CD14-positive monocyte (primary cell): ENCODE data around the gene APOE. TPM values are rescaled to one million over a fixed set of nuclear protein-coding genes. Genes with fewer than 3 reads are reported as not detected.

Source experiments
- DNase-seq, 3 donors: peaks; one replicate each; pipeline ENCODE4 v3.0.0-alpha.2; 2011 to 2022
- H2AFZ ChIP-seq: 2 replicates; pipeline ENCODE4 v1.6.0; 2012; ENCODE audit warnings: mild to moderate bottlenecking, low read depth, low read length, inconsistent platforms; ENCODE audit not compliant: insufficient read depth, poor library complexity, severe bottlenecking
- H3K27ac ChIP-seq, 2 donors: 1 replicate in 1 of 2; 2 replicates in 1 of 2; pipeline ENCODE4 v1.5.1; 2012 to 2013; ENCODE audit warnings: low read length in 2 of 2, control low read depth in 1 of 2, inconsistent platforms in 1 of 2, low read depth in 1 of 2, mild to moderate bottlenecking in 1 of 2
- H3K27me3 ChIP-seq, 2 donors: one replicate each; pipeline versions ENCODE4 v1.6.0 to v1.6.1; 2011 to 2013; ENCODE audit warnings: low read length in 2 of 2; ENCODE audit not compliant: control insufficient read depth in 2 of 2, insufficient read depth in 2 of 2
- H3K36me3 ChIP-seq, 2 donors: replicated peaks in 1 of 2; 1 replicate in 1 of 2; 2 replicates in 1 of 2; pipeline versions ENCODE4 v1.5.1 to v1.6.1; 2012 to 2013; ENCODE audit warnings: low read length in 2 of 2, control low read depth in 1 of 2, inconsistent platforms in 1 of 2, mild to moderate bottlenecking in 1 of 2; ENCODE audit not compliant: insufficient read depth in 2 of 2, control insufficient read depth in 1 of 2
- H3K4me1 ChIP-seq, 2 donors: 1 replicate in 1 of 2; 2 replicates in 1 of 2; pipeline versions ENCODE4 v1.5.1 to v1.6.1; 2012 to 2013; ENCODE audit warnings: low read length in 2 of 2, control low read depth in 1 of 2, inconsistent platforms in 1 of 2, mild to moderate bottlenecking in 1 of 2, moderate library complexity in 1 of 2; ENCODE audit not compliant: insufficient read depth in 2 of 2, control insufficient read depth in 1 of 2
- H3K4me2 ChIP-seq: replicated peaks from 2 replicates; pipeline ENCODE3; 2012; ENCODE audit warnings: low read length, moderate library complexity, mild to moderate bottlenecking; ENCODE audit not compliant: poor library complexity, severe bottlenecking; ENCODE audit errors: extremely low read depth
- H3K4me3 ChIP-seq, 3 experiments: fragments of 200-600 bp in 1 of 3; sonication (generic) in 1 of 3; replicated peaks in 1 of 3; 1 replicate in 2 of 3; 2 replicates in 1 of 3; pipeline ENCODE4 v1.5.1; 2011 to 2013; ENCODE audit warnings: low read length in 3 of 3, mild to moderate bottlenecking in 3 of 3, control low read depth in 2 of 3, low read depth in 2 of 3, inconsistent platforms in 1 of 3, moderate library complexity in 1 of 3
- H3K79me2 ChIP-seq: 2 replicates; pipeline ENCODE4 v1.6.0; 2012; ENCODE audit warnings: mild to moderate bottlenecking, control low read depth, inconsistent platforms, low read length, moderate library complexity; ENCODE audit not compliant: insufficient read depth
- H3K9ac ChIP-seq: 2 replicates; pipeline ENCODE4 v1.6.0; 2017; ENCODE audit warnings: low read length, mild to moderate bottlenecking; ENCODE audit not compliant: insufficient read depth, poor library complexity, severe bottlenecking
- H3K9me3 ChIP-seq, 2 donors: replicated peaks in 1 of 2; 1 replicate in 1 of 2; 2 replicates in 1 of 2; pipeline versions ENCODE4 v1.5.1 to v1.6.1; 2012 to 2013; ENCODE audit warnings: low read length in 2 of 2, control low read depth in 1 of 2; ENCODE audit not compliant: control insufficient read depth in 1 of 2, insufficient read depth in 1 of 2
- H4K20me1 ChIP-seq: 2 replicates; pipeline ENCODE4 v1.6.0; 2012; ENCODE audit warnings: mild to moderate bottlenecking, low read length, control low read depth, moderate library complexity; ENCODE audit not compliant: insufficient read depth
- H3K27ac Mint-ChIP-seq, 7 donors: one replicate each; pipeline ENCODE4 v1.8.0; 2020; ENCODE audit warnings: mild to moderate bottlenecking in 7 of 7, mixed read lengths in 7 of 7, moderate library complexity in 6 of 7, inconsistent platforms in 2 of 7
- H3K27me3 Mint-ChIP-seq, 3 donors: one replicate each; pipeline ENCODE4 v1.8.0; 2021 to 2022; ENCODE audit warnings: low read depth in 3 of 3, mild to moderate bottlenecking in 3 of 3, mixed read lengths in 3 of 3, moderate library complexity in 3 of 3, inconsistent platforms in 1 of 3
- H3K36me3 Mint-ChIP-seq, 2 donors: one replicate each; pipeline ENCODE4 v1.8.0; 2020; ENCODE audit warnings: mixed read lengths in 2 of 2, inconsistent platforms in 1 of 2, mild to moderate bottlenecking in 1 of 2
- H3K4me1 Mint-ChIP-seq: one replicate; pipeline ENCODE4 v1.8.0; 2020; ENCODE audit warnings: mild to moderate bottlenecking, mixed read lengths
- H3K4me3 Mint-ChIP-seq, 2 donors: one replicate each; pipeline ENCODE4 v1.8.0; 2020; ENCODE audit warnings: mild to moderate bottlenecking in 2 of 2, mixed read lengths in 2 of 2, moderate library complexity in 1 of 2
- H3K9me3 Mint-ChIP-seq, 7 donors: one replicate each; pipeline ENCODE4 v1.8.0; 2020 to 2022; ENCODE audit warnings: mixed read lengths in 7 of 7, mild to moderate bottlenecking in 6 of 7, moderate library complexity in 6 of 7, inconsistent platforms in 2 of 7
- WGBS: methylation state at CpG from one replicate; pipeline ENCODE4 v1.1.5; 2013; ENCODE audit warnings: missing lambda C conversion rate; ENCODE audit not compliant: insufficient coverage; 5-methylcytosine and 5-hydroxymethylcytosine counted together
- intact Hi-C, 2 donors: fragments of 100-400 bp; cut with micrococcal nuclease; formaldehyde crosslinking; loops; one replicate each; pipeline versions ENCODE4 v1.15.0 to v1.15.1; 2023
- polyA plus RNA-seq, 3 donors: library from polyadenylated mRNA; depleted of rRNA in 1 of 3; unstranded in 2 of 3; stranded (reverse) in 1 of 3; fragments of 300-500 nt in 2 of 3; fragments of >200 nt in 1 of 3; fragmentation: Illumina TruSeq in 2 of 3; gene quantifications; 1 replicate in 2 of 3; 2 replicates in 1 of 3; pipeline ENCODE4 v1.2.3, GENCODE V29; 2012 to 2021
- TF ChIP-seq, protein P1 (sequence below): fragments of 200-600 bp; IDR thresholded peaks from one replicate; pipeline ENCODE4 v1.8.0; 2022; ENCODE audit warnings: antibody characterized with exemption, mild to moderate bottlenecking

The APOE gene
- polyA plus RNA-seq, 3 donors = 0.30 to 1.0 TPM; not detected in 1

DNA sequence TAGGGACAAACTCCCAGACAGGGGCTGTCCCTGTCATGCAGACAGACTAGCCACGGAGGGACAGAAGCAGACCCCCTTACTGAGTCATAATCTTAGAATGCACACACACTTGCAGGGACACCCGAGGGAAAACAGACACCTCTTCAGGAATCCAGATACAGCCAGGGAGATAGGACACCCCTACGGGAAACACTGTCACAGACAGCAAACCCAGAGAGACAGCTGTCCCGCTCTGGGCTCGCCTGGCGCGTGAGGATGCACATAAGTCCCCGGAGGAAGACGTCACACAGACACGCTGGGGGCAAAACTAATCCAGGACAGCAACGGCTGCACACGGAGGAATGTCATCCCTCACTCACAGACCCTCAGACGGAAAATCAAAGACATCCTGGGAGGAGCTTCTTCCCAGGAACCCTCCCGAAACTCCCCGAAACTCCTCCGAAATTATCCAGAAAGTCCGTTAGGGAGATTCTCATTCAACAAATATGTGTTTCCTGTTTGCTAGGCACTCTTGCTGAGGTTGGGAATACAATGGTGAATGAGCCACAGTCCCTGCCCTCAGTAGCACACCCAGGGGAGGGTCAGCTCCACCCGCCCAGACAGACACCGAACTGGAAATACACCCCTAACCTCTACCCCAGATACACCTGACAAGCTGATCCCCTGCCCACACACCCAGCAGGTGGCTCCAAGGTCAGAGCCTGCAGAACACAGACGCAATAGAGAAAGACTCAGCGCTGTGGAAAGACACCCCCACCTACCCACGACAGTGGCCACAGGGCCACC is 29.7 kb upstream of the APOE start:
- intact Hi-C loops = no loop called here
- H3K4me3 ChIP-seq = no peak overlapping the region
- no peaks in the 10 kb centered on the region for H3K79me2 ChIP-seq
- TF ChIP-seq, protein P1, sequence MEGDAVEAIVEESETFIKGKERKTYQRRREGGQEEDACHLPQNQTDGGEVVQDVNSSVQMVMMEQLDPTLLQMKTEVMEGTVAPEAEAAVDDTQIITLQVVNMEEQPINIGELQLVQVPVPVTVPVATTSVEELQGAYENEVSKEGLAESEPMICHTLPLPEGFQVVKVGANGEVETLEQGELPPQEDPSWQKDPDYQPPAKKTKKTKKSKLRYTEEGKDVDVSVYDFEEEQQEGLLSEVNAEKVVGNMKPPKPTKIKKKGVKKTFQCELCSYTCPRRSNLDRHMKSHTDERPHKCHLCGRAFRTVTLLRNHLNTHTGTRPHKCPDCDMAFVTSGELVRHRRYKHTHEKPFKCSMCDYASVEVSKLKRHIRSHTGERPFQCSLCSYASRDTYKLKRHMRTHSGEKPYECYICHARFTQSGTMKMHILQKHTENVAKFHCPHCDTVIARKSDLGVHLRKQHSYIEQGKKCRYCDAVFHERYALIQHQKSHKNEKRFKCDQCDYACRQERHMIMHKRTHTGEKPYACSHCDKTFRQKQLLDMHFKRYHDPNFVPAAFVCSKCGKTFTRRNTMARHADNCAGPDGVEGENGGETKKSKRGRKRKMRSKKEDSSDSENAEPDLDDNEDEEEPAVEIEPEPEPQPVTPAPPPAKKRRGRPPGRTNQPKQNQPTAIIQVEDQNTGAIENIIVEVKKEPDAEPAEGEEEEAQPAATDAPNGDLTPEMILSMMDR = no peak
- Mint-ChIP-seq H3K4me1 (peaks cover 7% of the 10 kb centered on the region), H3K27ac (no peak overlapping the region), H3K27me3 (peaks cover 1 to 2% (median 1%) of the 10 kb centered on the region in 3 donors), H3K4me3 (no peak overlapping the region), H3K36me3 (peaks cover 30 to 72% of the 10 kb centered on the region in 2 donors), H3K9me3 (peaks cover 0 to 2% (median 0%) of the 10 kb centered on the region in 7 donors)
- no peak overlapping the region for H2AFZ ChIP-seq
- H4K20me1 ChIP-seq = no peaks in the 10 kb centered on the region
- H3K27ac ChIP-seq = no peak overlapping the region
- 86% methylated on average over 15 of the region's 22 CpGs for WGBS
- peaks cover 12 to 36% of the 10 kb centered on the region in 2 donors for H3K36me3 ChIP-seq
- no peaks in the 10 kb centered on the region for H3K9me3 ChIP-seq
- no peak overlapping the region for H3K9ac ChIP-seq
- no peaks in the 10 kb centered on the region for H3K27me3 ChIP-seq
- DNase-seq = no peak
- no peak overlapping the region for H3K4me2 ChIP-seq
- H3K4me1 ChIP-seq = peaks cover 2 to 3% of the 10 kb centered on the region in 2 donors

DNA sequence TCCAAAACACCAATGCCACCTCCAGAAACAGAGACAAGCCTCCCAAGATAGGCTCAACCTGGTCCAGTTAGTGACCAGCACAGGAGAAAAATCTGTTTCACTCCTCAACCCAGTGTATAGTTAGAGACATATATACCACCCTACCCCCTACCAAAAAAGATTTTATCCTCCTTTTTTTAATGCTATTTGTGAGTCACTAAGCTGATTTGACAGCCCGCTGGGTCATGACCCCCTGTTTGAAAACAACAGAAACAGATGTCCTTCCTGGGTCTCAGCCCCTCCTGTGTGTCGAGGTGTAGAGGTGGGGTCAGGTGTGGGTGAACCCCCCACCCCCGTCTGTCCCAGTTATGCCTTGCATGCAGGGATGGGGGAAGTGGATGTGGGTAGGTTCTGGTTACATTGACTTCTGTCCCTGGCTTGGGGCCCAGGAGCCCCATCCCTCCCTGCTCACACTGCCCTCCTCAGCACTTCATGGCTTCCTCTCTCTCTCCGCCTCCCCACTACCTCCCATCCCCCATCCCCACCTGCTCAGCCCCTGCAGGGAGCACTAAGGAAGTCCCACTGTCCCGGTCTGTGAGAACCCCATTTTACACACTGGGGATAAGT is 28.6 kb upstream of the APOE start:
- no peak overlapping the region for H3K9ac ChIP-seq
- H3K4me2 ChIP-seq = no peak overlapping the region
- no peak overlapping the region for H3K4me3 Mint-ChIP-seq
- no peaks in the 10 kb centered on the region for H3K79me2 ChIP-seq
- H3K27ac Mint-ChIP-seq = peak overlapping the region in 3 of 7 donors; percentile 3 to 66 (median 26)
- no peak overlapping the region for H3K4me3 ChIP-seq
- H4K20me1 ChIP-seq = no peaks in the 10 kb centered on the region
- no CpG with 5 or more reads among the region's 5 CpGs for WGBS
- TF ChIP-seq, protein P1 = no peak
- peaks cover 0 to 2% (median 0%) of the 10 kb centered on the region in 7 donors for H3K9me3 Mint-ChIP-seq
- H3K9me3 ChIP-seq = no peaks in the 10 kb centered on the region
- H2AFZ ChIP-seq = no peak overlapping the region
- DNase-seq = no peak
- H3K27me3 ChIP-seq = no peaks in the 10 kb centered on the region
- peaks cover 29 to 66% of the 10 kb centered on the region in 2 donors for H3K36me3 Mint-ChIP-seq
- peaks cover 7% of the 10 kb centered on the region for H3K4me1 Mint-ChIP-seq
- no peaks in the 10 kb centered on the region for H3K4me1 ChIP-seq
- intact Hi-C loops = no loop called here
- H3K27me3 Mint-ChIP-seq = peaks cover 1 to 2% (median 1%) of the 10 kb centered on the region in 3 donors
- no peak overlapping the region for H3K27ac ChIP-seq
- H3K36me3 ChIP-seq = peaks cover 12 to 35% of the 10 kb centered on the region in 2 donors
